HG02970 (cell line): ENCODE results near the gene ARPC4.

Experiments used
- ATAC-seq: cut with Tn5 transposase; IDR thresholded peaks from one replicate; pipeline ENCODE4 v1.9.1; 2021; ENCODE audit warnings: mild to moderate bottlenecking, moderate library complexity, moderate number of reproducible peaks; ENCODE audit not compliant: unreplicated experiment, low FRiP score

ARPC4 gene

GRCh38 chr3:9792405-9793160, at the start of gene ARPC4, which contains the start of gene TADA3:
TSS of gene ARPC4 (plus strand) at chr3:9793082. CDS start at chr3:9793122, 40 bp downstream.
TSS of gene TADA3 (minus strand) at chr3:9792473. CDS start at chr3:9791466, 1,007 bp downstream.
- peak; percentile 86 for ATAC-seq

DNA sequence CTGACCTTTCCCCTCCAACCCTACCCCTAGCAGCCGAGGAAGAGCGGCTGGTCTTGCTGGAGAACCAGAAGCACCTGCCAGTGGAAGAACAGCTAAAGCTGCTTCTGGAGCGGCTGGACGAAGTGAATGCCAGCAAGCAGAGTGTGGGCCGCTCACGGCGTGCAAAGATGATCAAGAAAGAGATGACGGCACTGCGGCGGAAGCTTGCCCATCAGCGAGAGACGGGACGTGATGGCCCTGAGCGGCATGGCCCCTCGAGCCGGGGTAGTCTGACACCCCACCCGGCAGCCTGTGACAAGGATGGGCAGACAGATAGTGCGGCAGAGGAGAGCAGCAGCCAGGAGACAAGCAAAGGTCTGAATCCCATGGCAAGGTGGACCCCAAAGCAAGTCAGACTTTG, 49.3 kb upstream of the ARPC4 start:
- ATAC-seq, result no peak

- no peak for ATAC-seq
Measured at GRCh38 chr3:9744162-9744561, 48.7 kb upstream of the ARPC4 start.

- ATAC-seq, result no peak
Measured at GRCh38 chr3:9745521-9745920, 47.4 kb upstream of the ARPC4 start.

- no peak for ATAC-seq
Measured at GRCh38 chr3:9746330-9746729, 46.6 kb upstream of the ARPC4 start.

DNA sequence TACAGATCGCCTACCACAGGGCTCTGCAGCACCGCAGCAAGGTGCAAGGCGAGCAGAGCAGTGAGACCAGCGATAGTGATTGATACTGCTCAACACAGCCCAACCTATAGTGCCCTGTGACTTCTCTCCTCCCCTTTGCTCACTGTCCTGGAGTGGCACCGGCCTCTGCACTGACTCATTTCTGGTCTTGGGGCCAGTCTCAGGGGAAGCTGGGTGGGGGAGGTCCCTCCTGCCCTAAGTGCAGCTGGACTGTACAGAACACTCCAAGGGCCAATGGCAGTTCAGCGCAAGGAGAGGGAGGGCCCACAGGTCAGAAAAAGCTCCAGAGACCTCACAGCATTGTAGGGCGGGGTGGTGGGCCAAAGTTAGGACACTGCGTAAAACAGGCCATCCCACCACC, 45.6 kb upstream of the ARPC4 start:
- ATAC-seq, result no peak

GRCh38 chr3:9748031-9748430, 44.9 kb upstream of the ARPC4 start:
- no peak for ATAC-seq

GRCh38 chr3:9749296-9749644, 43.6 kb upstream of the ARPC4 start:
- no peak for ATAC-seq

- peak; percentile 94 for ATAC-seq
Measured at GRCh38 chr3:9749645-9750555, 43.0 kb upstream of the ARPC4 start, which contains the start of gene OGG1. TSS of gene OGG1 (plus strand) at chr3:9749952. CDS start at chr3:9750287, 335 bp downstream.

DNA sequence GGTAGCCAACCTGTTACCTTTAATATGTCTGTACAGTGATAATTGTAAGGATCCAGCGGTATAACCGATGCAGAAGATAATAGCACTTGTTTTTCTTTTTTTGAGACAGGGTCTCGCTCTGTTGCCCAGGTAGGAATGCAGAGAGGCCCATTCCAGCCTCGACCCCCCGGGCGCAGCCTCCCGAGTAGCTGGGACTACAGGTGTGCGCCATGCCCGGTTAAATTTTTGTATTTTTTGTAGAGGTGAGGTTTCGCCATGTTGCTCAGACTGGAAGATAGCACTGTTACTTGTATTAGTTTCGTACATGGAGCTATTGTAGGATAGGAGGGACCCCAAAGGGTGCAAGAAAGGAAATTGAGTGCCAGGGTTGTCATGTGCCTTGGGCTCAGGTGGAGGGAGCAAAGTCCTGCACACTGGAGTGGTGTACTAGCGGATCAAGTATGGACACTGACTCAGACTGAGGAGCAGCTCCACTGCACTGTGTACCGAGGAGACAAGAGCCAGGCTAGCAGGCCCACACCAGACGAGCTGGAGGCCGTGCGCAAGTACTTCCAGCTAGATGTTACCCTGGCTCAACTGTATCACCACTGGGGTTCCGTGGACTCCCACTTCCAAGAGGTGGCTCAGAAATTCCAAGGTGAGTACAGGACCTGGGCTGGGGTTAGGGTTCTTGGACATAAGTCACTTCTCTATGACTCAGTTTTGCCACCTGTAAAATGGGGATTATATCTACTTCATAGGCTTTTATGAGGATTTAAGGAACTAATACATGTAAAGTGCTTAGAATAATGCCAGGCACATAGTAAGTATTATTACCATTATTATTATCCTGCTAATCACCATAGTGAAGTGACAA, 42.1 kb upstream of the ARPC4 start:
- no peak for ATAC-seq

DNA sequence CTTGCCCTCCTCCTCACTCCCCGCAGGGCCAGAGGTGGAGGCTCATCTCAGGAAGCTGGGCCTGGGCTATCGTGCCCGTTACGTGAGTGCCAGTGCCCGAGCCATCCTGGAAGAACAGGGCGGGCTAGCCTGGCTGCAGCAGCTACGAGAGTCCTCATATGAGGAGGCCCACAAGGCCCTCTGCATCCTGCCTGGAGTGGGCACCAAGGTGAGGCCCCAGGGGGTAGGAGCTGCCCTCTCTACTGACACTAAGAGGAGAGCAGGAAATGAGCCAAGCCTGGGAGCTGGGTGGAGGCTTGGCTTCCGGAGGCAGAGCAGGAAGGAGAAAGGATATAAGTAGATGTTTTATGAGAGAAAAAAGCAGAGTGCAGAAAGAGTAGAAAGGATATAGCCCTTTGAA, 38.2 kb upstream of the ARPC4 start:
- ATAC-seq, result no peak

GRCh38 chr3:9757427-9757826, 35.5 kb upstream of the ARPC4 start:
- no peak for ATAC-seq

GRCh38 chr3:9760779-9761505, 31.9 kb upstream of the ARPC4 start:
- no peak for ATAC-seq

DNA sequence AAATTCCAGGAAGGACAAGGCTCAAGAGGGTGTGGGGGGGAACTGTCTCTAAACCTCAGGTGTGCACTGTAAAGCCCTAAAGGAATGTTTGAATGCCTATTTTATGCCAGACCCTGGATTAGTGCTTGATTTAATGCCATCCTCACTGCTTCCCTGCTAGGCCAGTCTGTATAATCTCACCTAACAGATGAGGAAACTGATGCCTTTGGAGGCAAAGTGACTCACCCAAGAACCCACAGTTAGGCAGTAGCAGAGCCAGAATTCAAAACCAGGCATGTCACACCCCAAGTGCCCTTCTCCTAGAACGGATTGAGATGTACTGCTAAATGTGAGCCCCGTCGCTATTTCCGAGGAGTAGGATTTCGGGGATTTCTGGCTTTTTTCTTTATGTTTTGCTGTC, 31.0 kb upstream of the ARPC4 start:
- no peak for ATAC-seq

- ATAC-seq, result no peak
Measured at GRCh38 chr3:9762871-9763270, 30.0 kb upstream of the ARPC4 start.

DNA sequence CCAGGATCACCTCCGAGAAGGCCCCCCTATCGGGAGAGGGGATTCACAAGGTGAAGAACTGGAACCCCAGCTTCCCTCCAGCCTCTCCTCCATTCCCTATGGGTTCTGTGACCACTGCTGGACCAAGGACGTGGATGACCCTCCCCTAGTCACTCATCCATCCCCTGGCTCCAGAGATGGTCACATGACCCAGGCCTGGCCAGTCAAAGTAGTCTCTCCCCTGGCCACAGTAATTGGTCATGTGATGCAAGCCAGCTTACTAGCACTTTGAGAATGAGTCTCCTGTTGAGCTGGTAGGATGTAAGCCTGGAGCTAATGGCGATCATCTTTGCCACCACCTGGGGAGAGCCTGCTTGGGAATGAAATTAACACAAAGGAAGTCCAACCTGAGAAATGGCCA, 27.0 kb upstream of the ARPC4 start:
- no peak for ATAC-seq

- no peak for ATAC-seq
Measured at GRCh38 chr3:9767418-9767817, 25.5 kb upstream of the ARPC4 start.

DNA sequence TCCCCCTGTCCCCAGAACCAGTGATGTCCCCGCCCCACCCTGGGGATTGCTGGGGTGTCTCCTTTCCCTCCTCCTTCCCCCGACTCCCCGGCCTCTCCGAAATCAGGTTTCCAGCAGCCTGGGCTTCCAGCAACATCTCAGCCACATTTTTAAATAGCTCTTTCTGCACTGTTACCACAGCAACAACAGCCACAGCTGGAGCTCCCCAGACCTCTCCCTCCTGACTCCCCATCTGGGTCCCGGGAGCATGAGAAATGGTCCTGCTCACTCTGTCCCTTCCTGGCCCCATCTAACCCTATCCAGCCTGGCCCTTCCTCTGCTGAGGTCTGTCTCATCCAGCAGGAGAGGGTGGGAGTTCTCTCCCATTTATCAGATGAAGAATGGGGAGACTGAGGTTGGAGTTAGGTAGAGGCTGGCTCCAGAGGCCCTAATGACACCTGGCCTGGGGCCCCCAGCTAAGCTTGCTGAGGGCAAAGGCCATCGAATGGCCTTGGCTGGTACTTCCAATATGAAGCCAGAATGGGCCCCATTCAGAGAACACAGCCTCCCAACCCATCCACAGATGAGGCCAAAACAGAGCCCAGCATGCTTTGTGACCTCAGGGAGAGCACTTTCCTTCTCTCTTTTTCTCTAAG, 24.6 kb upstream of the ARPC4 start:
- no peak for ATAC-seq

DNA sequence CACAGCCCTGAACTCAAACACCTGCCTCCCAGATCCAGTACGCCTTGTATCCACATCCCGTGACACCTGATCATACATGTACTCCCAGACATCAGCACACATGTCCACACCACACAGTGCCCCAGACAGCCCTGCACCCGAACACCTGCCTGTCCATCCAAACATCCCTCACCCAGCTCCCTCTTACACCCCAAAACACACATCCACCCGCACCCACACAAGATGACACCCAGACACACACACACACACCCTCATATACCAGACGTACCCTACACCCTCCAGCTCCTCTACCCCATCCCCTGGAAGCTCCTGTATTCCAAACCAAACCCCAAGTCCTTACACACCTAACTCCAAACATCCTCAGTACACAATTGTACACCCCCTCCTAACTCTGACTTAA, 23.9 kb upstream of the ARPC4 start:
- ATAC-seq, result no peak
